HL-60 (cell line): ENCODE measurements around the gene WDFY1.

Source experiments
- DNase-seq, 2 experiments: peaks; one replicate each; pipeline ENCODE4 v3.0.0-alpha.2; 2010 to 2020; ENCODE audit warnings: low read depth in 1 of 2, low spot score in 1 of 2
- H3K27ac ChIP-seq: fragments of 250-450 bp; sonication (Bioruptor Pico); replicated peaks from 2 replicates; pipeline ENCODE4 v1.5.1; 2020; ENCODE audit warnings: mild to moderate bottlenecking, moderate library complexity
- H3K27me3 ChIP-seq: fragments of 250-450 bp; sonication (Bioruptor Pico); 2 replicates; pipeline ENCODE4 v1.5.1; 2021; ENCODE audit warnings: mild to moderate bottlenecking, moderate library complexity; ENCODE audit not compliant: insufficient read depth, poor library complexity, severe bottlenecking
- H3K4me3 ChIP-seq: replicated peaks from 2 replicates; pipeline ENCODE4 v1.5.1; 2011; ENCODE audit warnings: mild to moderate bottlenecking, control low read depth, low read length; ENCODE audit not compliant: insufficient read depth
- CTCF ChIP-seq: IDR thresholded peaks from one replicate; pipeline ENCODE4 v1.5.1; 2011; ENCODE audit warnings: low read length, control low read depth, inconsistent platforms; ENCODE audit not compliant: insufficient read depth
- GABPA ChIP-seq: IDR thresholded peaks from 2 replicates; pipeline ENCODE4 v1.6.1; 2012; ENCODE audit warnings: low read depth
- POLR2AphosphoS5 ChIP-seq: IDR thresholded peaks from 2 replicates; pipeline ENCODE4 v1.6.1; 2012; ENCODE audit warnings: low read depth
- SPI1 ChIP-seq: IDR thresholded peaks from 2 replicates; pipeline ENCODE4 v1.6.1; 2012; ENCODE audit warnings: low read depth, mild to moderate bottlenecking, borderline replicate concordance
- TF ChIP-seq, protein P1 (sequence below): IDR thresholded peaks from 2 replicates; pipeline ENCODE4 v1.6.1; 2012; ENCODE audit warnings: low read depth; ENCODE audit not compliant: insufficient replicate concordance

The WDFY1 gene

DNA sequence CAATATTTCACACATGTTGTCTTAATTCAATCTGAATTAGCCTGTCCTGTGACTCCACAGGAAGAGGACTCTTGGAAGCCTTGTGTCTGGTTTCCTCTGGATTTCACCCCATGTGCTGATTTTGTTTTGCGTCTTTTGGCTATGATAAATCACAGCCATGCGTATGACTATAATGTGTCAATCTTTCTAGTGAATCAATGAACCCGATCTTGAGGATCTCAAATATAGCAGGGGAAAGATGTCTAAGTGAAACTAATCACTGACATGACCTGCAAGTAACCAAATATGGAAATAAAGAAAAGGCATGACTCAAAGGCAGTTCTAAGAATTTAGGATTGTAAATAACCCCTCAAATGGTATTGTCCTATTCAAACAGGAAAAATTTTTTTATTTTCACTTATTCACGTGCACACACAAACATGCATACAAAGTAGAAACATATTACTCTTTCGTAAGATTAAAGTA is 8.2 kb downstream of the WDFY1 start:
- no peak overlapping the region for H3K27ac ChIP-seq
- no peaks in the 10 kb centered on the region for H3K27me3 ChIP-seq
- H3K4me3 ChIP-seq = no peak overlapping the region
- TF ChIP-seq SPI1 (no peak), CTCF (no peak), POLR2AphosphoS5 (no peak), GABPA (no peak)
- TF ChIP-seq, protein P1, sequence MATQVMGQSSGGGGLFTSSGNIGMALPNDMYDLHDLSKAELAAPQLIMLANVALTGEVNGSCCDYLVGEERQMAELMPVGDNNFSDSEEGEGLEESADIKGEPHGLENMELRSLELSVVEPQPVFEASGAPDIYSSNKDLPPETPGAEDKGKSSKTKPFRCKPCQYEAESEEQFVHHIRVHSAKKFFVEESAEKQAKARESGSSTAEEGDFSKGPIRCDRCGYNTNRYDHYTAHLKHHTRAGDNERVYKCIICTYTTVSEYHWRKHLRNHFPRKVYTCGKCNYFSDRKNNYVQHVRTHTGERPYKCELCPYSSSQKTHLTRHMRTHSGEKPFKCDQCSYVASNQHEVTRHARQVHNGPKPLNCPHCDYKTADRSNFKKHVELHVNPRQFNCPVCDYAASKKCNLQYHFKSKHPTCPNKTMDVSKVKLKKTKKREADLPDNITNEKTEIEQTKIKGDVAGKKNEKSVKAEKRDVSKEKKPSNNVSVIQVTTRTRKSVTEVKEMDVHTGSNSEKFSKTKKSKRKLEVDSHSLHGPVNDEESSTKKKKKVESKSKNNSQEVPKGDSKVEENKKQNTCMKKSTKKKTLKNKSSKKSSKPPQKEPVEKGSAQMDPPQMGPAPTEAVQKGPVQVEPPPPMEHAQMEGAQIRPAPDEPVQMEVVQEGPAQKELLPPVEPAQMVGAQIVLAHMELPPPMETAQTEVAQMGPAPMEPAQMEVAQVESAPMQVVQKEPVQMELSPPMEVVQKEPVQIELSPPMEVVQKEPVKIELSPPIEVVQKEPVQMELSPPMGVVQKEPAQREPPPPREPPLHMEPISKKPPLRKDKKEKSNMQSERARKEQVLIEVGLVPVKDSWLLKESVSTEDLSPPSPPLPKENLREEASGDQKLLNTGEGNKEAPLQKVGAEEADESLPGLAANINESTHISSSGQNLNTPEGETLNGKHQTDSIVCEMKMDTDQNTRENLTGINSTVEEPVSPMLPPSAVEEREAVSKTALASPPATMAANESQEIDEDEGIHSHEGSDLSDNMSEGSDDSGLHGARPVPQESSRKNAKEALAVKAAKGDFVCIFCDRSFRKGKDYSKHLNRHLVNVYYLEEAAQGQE = no peak
- DNase-seq = no peak

DNA sequence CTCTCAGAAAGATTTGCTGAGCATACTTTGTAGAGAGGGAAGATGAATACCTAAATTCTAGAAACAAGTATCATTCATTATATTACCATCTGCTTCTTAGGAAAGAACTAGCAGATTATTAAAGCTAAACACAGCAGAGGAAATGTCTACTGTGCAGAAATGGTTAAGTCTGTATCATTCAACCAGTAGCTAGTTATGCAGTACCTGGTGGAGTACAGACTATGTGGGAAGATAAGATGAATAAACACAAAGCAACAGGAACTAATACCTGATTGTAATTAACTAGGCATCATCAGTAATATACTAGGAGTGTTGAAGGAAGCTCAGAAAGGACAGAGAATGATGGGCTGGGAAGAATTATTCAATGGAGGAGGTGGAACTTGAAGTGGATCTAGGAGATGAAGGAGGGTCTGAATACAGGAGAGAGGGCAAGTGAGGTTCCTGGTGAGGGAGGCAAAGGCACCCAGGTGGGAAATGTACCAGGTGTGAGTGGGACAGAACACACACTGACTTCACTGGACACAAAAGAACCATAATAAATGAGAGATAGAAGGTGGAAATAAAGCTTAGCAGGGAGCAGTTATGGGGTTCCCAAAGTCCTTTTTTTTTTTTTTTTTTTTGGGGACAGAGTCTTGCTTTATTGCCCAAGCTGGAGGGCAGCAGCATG is 9.5 kb downstream of the WDFY1 start:
- Histone ChIP-seq H3K27ac (no peak overlapping the region), H3K4me3 (no peak overlapping the region), H3K27me3 (no peaks in the 10 kb centered on the region)
- DNase-seq = no peak
- TF ChIP-seq CTCF = no peak
- TF ChIP-seq, protein P1 = no peak
- no peak for TF ChIP-seq GABPA
- no peak for TF ChIP-seq SPI1
- TF ChIP-seq POLR2AphosphoS5 = no peak

DNA sequence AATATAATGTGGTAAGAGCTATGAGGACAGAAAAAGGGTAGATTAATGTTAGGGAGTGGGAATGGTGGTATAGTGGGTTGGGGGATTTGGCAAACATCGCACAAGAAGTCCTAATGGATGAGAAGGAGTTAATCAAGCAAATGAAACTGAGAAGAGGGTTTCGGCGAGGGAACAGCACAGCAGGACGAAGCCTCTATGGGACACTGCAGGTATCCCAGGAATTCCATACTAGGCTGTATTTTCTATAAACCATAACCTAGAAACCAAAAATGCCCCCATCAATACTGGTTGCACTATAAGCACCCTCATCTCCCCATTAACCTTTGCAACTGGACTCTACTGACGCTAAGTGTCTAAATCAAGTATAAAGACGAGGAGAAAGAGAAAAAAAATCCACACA is 10.3 kb downstream of the WDFY1 start:
- Histone ChIP-seq H3K4me3 (no peak overlapping the region), H3K27me3 (no peaks in the 10 kb centered on the region), H3K27ac (no peak overlapping the region)
- no peak for TF ChIP-seq GABPA
- TF ChIP-seq CTCF = no peak
- TF ChIP-seq SPI1 = no peak
- TF ChIP-seq, protein P1 = no peak
- no peak for TF ChIP-seq POLR2AphosphoS5
- DNase-seq = no peak
